B cell (primary cell): ENCODE results near the gene ZDHHC24. TPM values are rescaled to one million over a fixed set of nuclear protein-coding genes. Genes with fewer than 3 reads are reported as not detected.

Source experiments
- ATAC-seq: fragments of 200-7000 bp; cut with Tn5 transposase; one replicate; pipeline ENCODE4 v1.10.0; 2021; ENCODE audit warnings: low read depth, mild to moderate bottlenecking, moderate number of reproducible peaks, moderate library complexity
- CTCF ChIA-PET: fragments of 350-600 bp; sonication (Branson Sonifier 250); formaldehyde crosslinking; loops from one replicate; lab custom pipeline; 2021; ENCODE audit warnings: antibody characterized with exemption, inconsistent platforms; lab: Charles Lee
- POLR2A ChIA-PET: fragments of 350-600 bp; sonication (Branson Sonifier 250); formaldehyde crosslinking; loops from one replicate; lab custom pipeline; 2021; ENCODE audit warnings: antibody characterized with exemption; lab: Charles Lee
- DNase-seq: peaks from one replicate; pipeline ENCODE4 v3.0.0; 2013
- H2AFZ ChIP-seq: 2 replicates; pipeline ENCODE4 v1.6.1; 2012; ENCODE audit warnings: mild to moderate bottlenecking, low read depth, low read length; ENCODE audit not compliant: insufficient read depth, poor library complexity, severe bottlenecking
- H3K27ac ChIP-seq, 2 donors: 1 replicate in 1 of 2; 2 replicates in 1 of 2; pipeline ENCODE4 v1.5.1; 2012 to 2013; ENCODE audit warnings: low read length in 2 of 2, mild to moderate bottlenecking in 2 of 2, moderate library complexity in 1 of 2
- H3K27me3 ChIP-seq, 4 experiments: fragments of 200-600 bp in 1 of 4; sonication (generic) in 1 of 4; replicated peaks in 1 of 4; 1 replicate in 2 of 4; 2 replicates in 2 of 4; pipeline versions ENCODE4 v1.6.1 to v1.7.0; 2013 to 2016; ENCODE audit warnings: low read length in 3 of 4, mild to moderate bottlenecking in 2 of 4, mixed read lengths in 1 of 4, moderate library complexity in 1 of 4; ENCODE audit not compliant: insufficient read depth in 4 of 4, control insufficient read depth in 3 of 4; ENCODE audit errors: control extremely low read depth in 1 of 4
- H3K36me3 ChIP-seq, 2 experiments: replicated peaks in 1 of 2; 1 replicate in 1 of 2; 2 replicates in 1 of 2; pipeline versions ENCODE4 v1.6.1 to v1.7.1; 2013; ENCODE audit warnings: low read length in 1 of 2; ENCODE audit not compliant: insufficient read depth in 2 of 2, control insufficient read depth in 1 of 2; ENCODE audit errors: control extremely low read depth in 1 of 2, extremely low read depth in 1 of 2
- H3K4me1 ChIP-seq, 2 donors: fragments of 200-600 bp in 1 of 2; sonication (generic) in 1 of 2; 1 replicate in 1 of 2; 2 replicates in 1 of 2; pipeline versions ENCODE4 v1.5.1 to v1.6.1; 2013 to 2017; ENCODE audit warnings: low read length in 2 of 2; ENCODE audit not compliant: control insufficient read depth in 2 of 2, insufficient read depth in 2 of 2
- H3K4me2 ChIP-seq: replicated peaks from 2 replicates; pipeline ENCODE3; 2012; ENCODE audit warnings: mild to moderate bottlenecking, low read depth, low read length; ENCODE audit not compliant: poor library complexity, severe bottlenecking
- H3K4me3 ChIP-seq, 5 experiments: fragments of 200-600 bp in 1 of 5; sonication (generic) in 1 of 5; 1 replicate in 3 of 5; 2 replicates in 2 of 5; pipeline versions ENCODE4 v1.5.1 to v1.7.0; 2011 to 2016; ENCODE audit warnings: low read length in 4 of 5, mild to moderate bottlenecking in 4 of 5, low read depth in 2 of 5, control low read depth in 1 of 5, moderate library complexity in 1 of 5; ENCODE audit not compliant: insufficient read depth in 1 of 5; ENCODE audit errors: control extremely low read depth in 1 of 5, extremely low read depth in 1 of 5
- H3K79me2 ChIP-seq: fragments of 200-600 bp; sonication (generic); one replicate; pipeline ENCODE4 v1.6.0; 2016; ENCODE audit warnings: low read length; ENCODE audit not compliant: control insufficient read depth, insufficient read depth
- H3K9ac ChIP-seq: fragments of 200-600 bp; sonication (generic); 2 replicates; pipeline ENCODE4 v1.6.1; 2017; ENCODE audit warnings: mild to moderate bottlenecking, low read length, moderate library complexity
- H3K9me3 ChIP-seq, 3 donors: one replicate each; pipeline versions ENCODE4 v1.6.1 to v1.7.1; 2013; ENCODE audit warnings: low read length in 2 of 3; ENCODE audit not compliant: control insufficient read depth in 2 of 3, insufficient read depth in 1 of 3; ENCODE audit errors: control extremely low read depth in 1 of 3
- H4K20me1 ChIP-seq: 2 replicates; pipeline ENCODE4 v1.6.0; 2012; ENCODE audit warnings: mild to moderate bottlenecking, low read length; ENCODE audit not compliant: insufficient read depth, control insufficient read depth, poor library complexity, severe bottlenecking
- H3K27ac Mint-ChIP-seq: one replicate; pipeline ENCODE4 v1.8.0; 2021; ENCODE audit warnings: mixed read lengths
- H3K27me3 Mint-ChIP-seq: one replicate; pipeline ENCODE4 v1.8.0; 2021; ENCODE audit warnings: mixed read lengths
- H3K4me1 Mint-ChIP-seq: one replicate; pipeline ENCODE4 v1.8.0; 2021; ENCODE audit warnings: mixed read lengths
- H3K4me3 Mint-ChIP-seq: one replicate; pipeline ENCODE4 v1.8.0; 2021; ENCODE audit warnings: mixed read lengths
- H3K9me3 Mint-ChIP-seq: one replicate; pipeline ENCODE4 v1.8.0; 2022; ENCODE audit warnings: mixed read lengths; ENCODE audit not compliant: insufficient read depth
- EZH2 ChIP-seq: IDR thresholded peaks from 2 replicates; pipeline ENCODE4 v1.6.1; 2012; ENCODE audit warnings: borderline replicate concordance, low read depth, mild to moderate bottlenecking, moderate library complexity, low read length; ENCODE audit not compliant: insufficient read depth, poor library complexity, severe bottlenecking
- WGBS: methylation state at CpG from one replicate; pipeline ENCODE4 v1.1.5; 2013; ENCODE audit warnings: missing lambda C conversion rate; ENCODE audit not compliant: insufficient coverage; 5-methylcytosine and 5-hydroxymethylcytosine counted together
- intact Hi-C: fragments of 100-400 bp; cut with micrococcal nuclease; formaldehyde crosslinking; loops from one replicate; pipeline ENCODE4 v1.10.0; 2022
- polyA plus RNA-seq: library from polyadenylated mRNA; depleted of rRNA; stranded (reverse); fragments of >200 nt; gene quantifications from 2 replicates; pipeline ENCODE4 v1.2.3, GENCODE V29; 2012
- total RNA-seq, 2 donors: library from RNA; stranded (reverse); fragments of 120-200 nt in 1 of 2; gene quantifications; 1 replicate in 1 of 2; 2 replicates in 1 of 2; pipeline versions ENCODE4 v1.2.3 to v1.2.4, GENCODE V29; 2013 to 2022
- TF ChIP-seq, protein P1 (sequence below): fragments of 200-600 bp; IDR thresholded peaks from one replicate; pipeline ENCODE4 v1.8.0; 2022; ENCODE audit warnings: antibody characterized with exemption, mild to moderate bottlenecking

The ZDHHC24 gene
- total and polyA plus RNA-seq, 2 donors (not counting 1 experiment from before 2014, with no cell fraction given), result 29.7 to 32.6 TPM

DNA sequence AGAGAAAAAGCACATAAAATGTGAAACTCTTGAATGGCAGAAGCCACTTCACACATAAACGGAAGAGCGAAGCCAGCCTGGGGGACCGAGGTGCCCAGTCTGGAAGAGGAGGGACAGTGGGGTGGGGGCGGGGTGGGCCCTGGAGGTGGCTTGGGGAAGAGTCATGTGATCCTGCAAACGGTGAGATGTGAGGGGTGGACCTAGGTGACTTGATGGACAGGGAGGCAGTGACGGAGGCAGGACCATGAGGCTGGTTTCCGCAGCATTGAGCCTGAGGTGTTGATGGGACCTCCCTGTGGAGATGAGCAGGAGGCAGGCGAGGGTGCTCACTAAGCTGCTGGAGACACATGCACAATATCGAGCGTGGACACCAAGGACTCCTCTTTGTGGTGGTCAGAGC, 16.8 kb downstream of the ZDHHC24 start:
- no peak overlapping the region for H3K27ac Mint-ChIP-seq
- Histone ChIP-seq H4K20me1 (no peaks in the 10 kb centered on the region), H3K4me1 (no peaks in the 10 kb centered on the region), H3K27ac (no peak overlapping the region), H2AFZ (no peak overlapping the region), H3K9me3 (no peaks in the 10 kb centered on the region), H3K36me3 (peaks cover 0 to 19% of the 10 kb centered on the region in 2 experiments), H3K27me3 (no peaks in the 10 kb centered on the region), H3K9ac (no peak overlapping the region), H3K4me2 (no peak overlapping the region), H3K79me2 (no peaks in the 10 kb centered on the region), H3K4me3 (no peak overlapping the region)
- ATAC-seq (no peak), DNase-seq (no peak)
- POLR2A ChIA-PET, result no interaction called here
- no peak overlapping the region for H3K4me3 Mint-ChIP-seq
- no peaks in the 10 kb centered on the region for H3K27me3 Mint-ChIP-seq
- WGBS, result 91% methylated on average over 10 of the region's 10 CpGs
- H3K9me3 Mint-ChIP-seq, result no peaks in the 10 kb centered on the region
- TF ChIP-seq, protein P1, sequence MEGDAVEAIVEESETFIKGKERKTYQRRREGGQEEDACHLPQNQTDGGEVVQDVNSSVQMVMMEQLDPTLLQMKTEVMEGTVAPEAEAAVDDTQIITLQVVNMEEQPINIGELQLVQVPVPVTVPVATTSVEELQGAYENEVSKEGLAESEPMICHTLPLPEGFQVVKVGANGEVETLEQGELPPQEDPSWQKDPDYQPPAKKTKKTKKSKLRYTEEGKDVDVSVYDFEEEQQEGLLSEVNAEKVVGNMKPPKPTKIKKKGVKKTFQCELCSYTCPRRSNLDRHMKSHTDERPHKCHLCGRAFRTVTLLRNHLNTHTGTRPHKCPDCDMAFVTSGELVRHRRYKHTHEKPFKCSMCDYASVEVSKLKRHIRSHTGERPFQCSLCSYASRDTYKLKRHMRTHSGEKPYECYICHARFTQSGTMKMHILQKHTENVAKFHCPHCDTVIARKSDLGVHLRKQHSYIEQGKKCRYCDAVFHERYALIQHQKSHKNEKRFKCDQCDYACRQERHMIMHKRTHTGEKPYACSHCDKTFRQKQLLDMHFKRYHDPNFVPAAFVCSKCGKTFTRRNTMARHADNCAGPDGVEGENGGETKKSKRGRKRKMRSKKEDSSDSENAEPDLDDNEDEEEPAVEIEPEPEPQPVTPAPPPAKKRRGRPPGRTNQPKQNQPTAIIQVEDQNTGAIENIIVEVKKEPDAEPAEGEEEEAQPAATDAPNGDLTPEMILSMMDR, result no peak
- TF ChIP-seq EZH2, result no peak
- CTCF ChIA-PET, result no interaction called here
- intact Hi-C loops, result no loop called here
- no peaks in the 10 kb centered on the region for H3K4me1 Mint-ChIP-seq

DNA sequence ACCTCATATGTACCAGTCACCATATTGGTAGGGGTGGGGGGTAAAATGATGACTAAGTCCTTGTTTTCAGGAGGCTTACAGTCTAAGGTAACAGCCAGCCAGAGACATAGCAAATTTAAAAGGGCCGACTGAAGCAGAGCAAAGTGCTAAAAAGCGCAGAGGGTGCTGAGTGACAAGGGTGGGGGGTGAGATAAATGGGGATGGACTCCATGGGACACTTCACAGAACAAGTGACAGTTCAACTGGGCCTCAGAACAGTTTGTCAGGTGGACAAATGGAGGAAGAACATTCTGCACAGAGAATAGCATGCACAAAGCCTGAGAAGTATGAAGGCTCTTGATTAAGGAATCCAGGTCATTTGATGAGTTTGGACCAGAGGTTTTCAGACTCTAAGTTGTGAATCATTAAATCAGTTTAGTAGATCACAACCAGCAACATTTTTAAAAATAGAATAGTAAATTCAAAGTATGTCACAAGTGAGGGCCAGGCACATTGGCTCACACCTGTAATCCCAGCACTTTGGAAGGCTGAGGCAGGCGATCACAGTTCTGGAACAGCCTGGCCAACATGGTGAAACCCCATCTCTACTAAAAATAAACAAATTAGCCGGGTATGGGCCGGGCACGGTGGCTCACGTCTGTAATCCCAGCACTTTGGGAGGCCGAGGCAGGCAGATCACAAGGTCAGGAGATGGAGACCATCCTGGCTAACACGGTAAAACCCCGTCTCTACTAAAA, 21.4 kb downstream of the ZDHHC24 start:
- DNase-seq (no peak), ATAC-seq (no peak)
- H3K27me3 ChIP-seq, result no peaks in the 10 kb centered on the region
- Mint-ChIP-seq H3K4me1 (no peaks in the 10 kb centered on the region), H3K27ac (no peak overlapping the region), H3K27me3 (no peaks in the 10 kb centered on the region), H3K9me3 (no peaks in the 10 kb centered on the region), H3K4me3 (no peak overlapping the region)
- H2AFZ ChIP-seq, result no peak overlapping the region
- peaks cover 0 to 34% of the 10 kb centered on the region in 2 experiments for H3K36me3 ChIP-seq
- TF ChIP-seq, protein P1, result no peak
- H4K20me1 ChIP-seq, result no peaks in the 10 kb centered on the region
- CTCF ChIA-PET, result no interaction called here
- H3K79me2 ChIP-seq, result no peaks in the 10 kb centered on the region
- intact Hi-C loops, result no loop called here
- H3K4me1 ChIP-seq, result no peaks in the 10 kb centered on the region
- H3K27ac ChIP-seq, result no peak overlapping the region
- 100% methylated on average over 3 of the region's 10 CpGs for WGBS
- no peak overlapping the region for H3K9ac ChIP-seq
- POLR2A ChIA-PET, result no interaction called here
- H3K4me2 ChIP-seq, result no peak overlapping the region
- H3K4me3 ChIP-seq, result no peak overlapping the region
- H3K9me3 ChIP-seq, result no peaks in the 10 kb centered on the region
